ENCODE results near the gene CEP112.

Gene CEP112

GRCh38 chr17:66016231-66016630, 175.7 kb downstream of the CEP112 start:
- no peak for TF ChIP-seq MAX (IDR thresholded peaks at IDR 0.05; ENCODE audit: low read depth, low read length)
- TF ChIP-seq CTCF (IDR thresholded peaks at IDR 0.05; ENCODE audit: low read depth, low read length): no peak
- TF ChIP-seq MYC (IDR thresholded peaks at IDR 0.05; ENCODE audit: low read depth, low read length): no peak
- no peak for TF ChIP-seq POLR2A (IDR thresholded peaks at IDR 0.05; ENCODE audit: extremely low read depth, insufficient read length)
- no peak overlapping the region for H3K4me3 ChIP-seq (ENCODE audit: low read depth, low read length)

GRCh38 chr17:66008680-66009079, 183.3 kb downstream of the CEP112 start:
- TF ChIP-seq CTCF (IDR thresholded peaks at IDR 0.05; ENCODE audit: low read depth, low read length) (no peak), MYC (IDR thresholded peaks at IDR 0.05; ENCODE audit: low read depth, low read length) (no peak), MAX (IDR thresholded peaks at IDR 0.05; ENCODE audit: low read depth, low read length) (no peak), POLR2A (IDR thresholded peaks at IDR 0.05; ENCODE audit: extremely low read depth, insufficient read length) (no peak)
- H3K4me3 ChIP-seq (ENCODE audit: low read depth, low read length): no peak overlapping the region

More at GRCh38 chr17:66016231-66016630, 175.7 kb downstream of the CEP112 start:
- no peak for DNase-seq (ENCODE audit: low read depth)

GRCh38 chr17:66006654-66007053, 185.3 kb downstream of the CEP112 start:
- H3K4me3 ChIP-seq (ENCODE audit: low read depth, low read length): no peak overlapping the region
- no peak for DNase-seq (ENCODE audit: low read depth)
- no peak for TF ChIP-seq CTCF (IDR thresholded peaks at IDR 0.05; ENCODE audit: low read depth, low read length)
- TF ChIP-seq MYC (IDR thresholded peaks at IDR 0.05; ENCODE audit: low read depth, low read length): no peak
- no peak for TF ChIP-seq POLR2A (IDR thresholded peaks at IDR 0.05; ENCODE audit: extremely low read depth, insufficient read length)
- TF ChIP-seq MAX (IDR thresholded peaks at IDR 0.05; ENCODE audit: low read depth, low read length): no peak

More at GRCh38 chr17:66008680-66009079, 183.3 kb downstream of the CEP112 start:
- no peak for DNase-seq (ENCODE audit: low read depth)

GRCh38 chr17:66002812-66003211, 189.1 kb downstream of the CEP112 start:
- no peak for TF ChIP-seq CTCF (IDR thresholded peaks at IDR 0.05; ENCODE audit: low read depth, low read length)
- TF ChIP-seq POLR2A (IDR thresholded peaks at IDR 0.05; ENCODE audit: extremely low read depth, insufficient read length): no peak
- no peak for TF ChIP-seq MYC (IDR thresholded peaks at IDR 0.05; ENCODE audit: low read depth, low read length)
- TF ChIP-seq MAX (IDR thresholded peaks at IDR 0.05; ENCODE audit: low read depth, low read length): no peak
- H3K4me3 ChIP-seq (ENCODE audit: low read depth, low read length): no peak overlapping the region
- no peak for DNase-seq (ENCODE audit: low read depth)

- no peak overlapping the region for H3K4me3 ChIP-seq (ENCODE audit: low read depth, low read length)
- DNase-seq (ENCODE audit: low read depth): no peak
- no peak for TF ChIP-seq MAX (IDR thresholded peaks at IDR 0.05; ENCODE audit: low read depth, low read length)
- no peak for TF ChIP-seq CTCF (IDR thresholded peaks at IDR 0.05; ENCODE audit: low read depth, low read length)
- no peak for TF ChIP-seq POLR2A (IDR thresholded peaks at IDR 0.05; ENCODE audit: extremely low read depth, insufficient read length)
- TF ChIP-seq MYC (IDR thresholded peaks at IDR 0.05; ENCODE audit: low read depth, low read length): no peak
Measured at GRCh38 chr17:66002063-66002585, 189.8 kb downstream of the CEP112 start.

All from NB4 (cell line).